Ishikawa (cell line): ENCODE measurements around the gene B3GAT1.

Source experiments
- CEBPB ChIP-seq: IDR thresholded peaks from 2 replicates; pipeline ENCODE4 v1.6.1; 2012
- CREB1 ChIP-seq: IDR thresholded peaks from 2 replicates; pipeline ENCODE4 v1.6.1; 2012; ENCODE audit warnings: low read depth
- EGR1 ChIP-seq: IDR thresholded peaks from 2 replicates; pipeline ENCODE4 v1.6.1; 2012
- EP300 ChIP-seq: IDR thresholded peaks from 2 replicates; pipeline ENCODE4 v1.6.1; 2012; ENCODE audit warnings: borderline replicate concordance
- FOXM1 ChIP-seq: IDR thresholded peaks from 2 replicates; pipeline ENCODE4 v1.6.1; 2012; ENCODE audit warnings: low read depth, borderline replicate concordance
- MAX ChIP-seq: IDR thresholded peaks from 2 replicates; pipeline ENCODE4 v1.6.1; 2012
- NFIC ChIP-seq: IDR thresholded peaks from 2 replicates; pipeline ENCODE4 v1.6.1; 2012
- RAD21 ChIP-seq: IDR thresholded peaks from 2 replicates; pipeline ENCODE4 v1.6.1; 2012; ENCODE audit warnings: low read depth
- REST ChIP-seq: IDR thresholded peaks from 2 replicates; pipeline ENCODE4 v1.6.1; 2012; ENCODE audit warnings: low read depth, mild to moderate bottlenecking
- TAF1 ChIP-seq: IDR thresholded peaks from 2 replicates; pipeline ENCODE4 v1.6.1; 2012; ENCODE audit warnings: low read depth, mild to moderate bottlenecking
- TCF12 ChIP-seq: IDR thresholded peaks from 2 replicates; pipeline ENCODE4 v1.6.1; 2012; ENCODE audit warnings: low read depth
- TEAD4 ChIP-seq: IDR thresholded peaks from 2 replicates; pipeline ENCODE4 v1.6.1; 2012
- USF1 ChIP-seq: IDR thresholded peaks from 2 replicates; pipeline ENCODE4 v1.6.1; 2012
- YY1 ChIP-seq: IDR thresholded peaks from 2 replicates; pipeline ENCODE4 v1.6.1; 2012; ENCODE audit warnings: low read depth
- ZBTB7A ChIP-seq: IDR thresholded peaks from 2 replicates; pipeline ENCODE4 v1.6.1; 2012; ENCODE audit warnings: low read depth

Gene B3GAT1

GRCh38 chr11:134333946-134334345 lies 78.1 kb downstream of the B3GAT1 start:
- TF ChIP-seq TEAD4 (no peak), CEBPB (no peak), RAD21 (no peak), CREB1 (no peak), ZBTB7A (no peak), NFIC (no peak), TCF12 (no peak), USF1 (no peak), EP300 (no peak), MAX (no peak), FOXM1 (no peak), TAF1 (no peak), REST (no peak), EGR1 (no peak), YY1 (no peak)

GRCh38 chr11:134333312-134333711 lies 78.7 kb downstream of the B3GAT1 start:
- TF ChIP-seq REST: no peak
- TF ChIP-seq YY1: no peak
- no peak for TF ChIP-seq ZBTB7A
- TF ChIP-seq TAF1: no peak
- TF ChIP-seq TCF12: no peak

DNA sequence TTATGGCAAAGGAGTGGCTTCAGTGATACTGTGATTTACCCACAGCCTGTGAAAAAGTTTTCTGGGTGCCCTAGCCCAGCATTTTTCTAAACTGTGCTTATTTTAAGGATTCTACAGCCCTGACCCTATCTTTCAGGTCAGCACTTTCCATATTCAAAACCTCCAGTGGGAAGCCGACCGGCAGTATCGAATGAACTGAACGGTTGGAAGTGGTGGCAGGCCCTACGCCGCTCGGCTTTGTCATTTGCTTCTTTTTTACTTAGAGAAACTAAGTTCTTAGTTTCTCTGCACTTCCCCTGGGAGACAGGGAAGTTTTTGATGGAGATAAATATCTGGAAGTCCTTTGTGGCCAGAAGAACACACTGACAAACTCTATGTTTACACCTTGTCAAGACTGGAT lies 79.3 kb downstream of the B3GAT1 start:
- TF ChIP-seq NFIC (no peak), EP300 (no peak), CEBPB (no peak), MAX (no peak), YY1 (no peak), TCF12 (no peak), EGR1 (no peak), REST (no peak), TAF1 (no peak), FOXM1 (no peak), TEAD4 (no peak), ZBTB7A (no peak), CREB1 (no peak), USF1 (no peak), RAD21 (no peak)

DNA sequence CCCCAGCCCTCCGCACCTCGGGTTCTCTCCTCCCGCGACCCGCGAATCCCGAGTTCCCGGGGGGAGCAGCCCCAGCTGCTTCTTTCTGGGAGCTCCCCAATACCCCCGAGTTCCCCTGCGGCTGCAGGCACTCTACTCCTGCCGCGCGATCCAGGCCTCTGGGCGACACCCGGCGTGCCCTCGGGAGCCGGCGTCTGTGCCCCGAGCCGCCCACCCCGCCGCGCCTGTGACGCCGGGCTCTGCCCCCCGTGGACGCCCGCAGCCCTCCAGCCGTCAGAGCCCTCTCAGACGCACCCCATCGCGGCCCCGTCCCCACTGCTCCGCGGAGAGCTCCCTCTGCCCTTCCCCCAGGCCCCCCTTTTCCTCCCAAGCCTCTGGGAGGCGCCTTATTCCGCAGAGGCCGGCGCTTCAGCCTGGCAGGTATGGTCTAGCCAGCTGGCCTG lies 79.8 kb downstream of the B3GAT1 start:
- TF ChIP-seq ZBTB7A (no peak), NFIC (no peak), USF1 (no peak), FOXM1 (no peak), RAD21 (no peak), YY1 (no peak), MAX (no peak), TEAD4 (no peak), CREB1 (no peak), CEBPB (no peak), TCF12 (no peak), REST (no peak), TAF1 (no peak), EGR1 (no peak)
